Measurements from ENCODE around the gene SLC2A3.
"Not testable (repeated sequence)": the region's sequence is repeated elsewhere in the genome, so short reads cannot be mapped to it uniquely, and the experiment has no call there.

Gene SLC2A3

DNA sequence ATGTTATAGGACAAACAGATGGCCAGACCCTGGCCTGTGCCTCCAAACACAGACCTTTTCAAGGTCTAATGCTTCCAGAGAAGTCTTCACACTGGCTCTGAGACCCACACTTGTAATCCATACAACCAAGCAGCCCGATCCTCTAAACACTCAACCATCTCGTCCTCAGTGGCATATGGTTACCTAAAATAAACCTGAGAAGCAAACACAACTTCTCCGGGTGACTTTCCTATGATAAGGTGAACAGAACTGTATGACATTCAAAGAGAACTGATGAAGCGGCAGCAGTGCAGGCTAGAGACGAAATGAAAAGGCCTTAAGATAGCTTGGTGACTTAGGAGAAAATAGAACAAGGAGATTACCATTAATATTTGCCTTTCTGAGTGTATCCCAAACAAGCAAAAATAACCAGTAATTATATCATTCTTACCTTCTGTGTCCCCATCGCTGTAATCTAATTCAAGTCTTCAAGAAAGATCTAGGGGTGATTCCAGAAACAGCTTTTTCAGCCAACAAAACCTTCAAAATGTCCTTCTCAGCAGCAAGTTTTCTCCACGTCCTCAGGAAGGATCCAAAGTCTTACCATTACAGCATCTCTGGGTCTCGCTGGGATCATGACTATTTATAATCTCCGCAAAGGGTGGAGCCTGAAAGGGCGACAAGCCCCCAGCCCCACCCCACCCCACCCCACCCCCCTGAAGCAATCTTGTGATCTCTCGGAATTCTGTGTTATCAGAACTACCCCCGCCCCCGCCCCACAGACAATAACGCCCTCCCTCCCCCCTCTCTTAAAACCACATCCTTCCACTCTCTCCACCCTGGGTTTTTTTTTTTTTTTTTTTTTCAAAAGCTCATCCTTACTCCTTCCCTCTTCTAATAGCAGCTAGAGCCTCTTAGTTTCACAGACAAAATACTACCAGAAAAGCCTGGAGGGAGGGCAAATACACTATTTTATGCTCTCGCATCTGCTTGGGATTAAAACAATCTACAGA lies at the start of gene SLC2A3:
Gene SLC2A3, minus strand, starts transcription at position 598 of the 992 bp plus-strand sequence. Its CDS starts 153 bp downstream, at position 445.
- DNase-seq (ENCODE audit: low read depth, low spot score): peak; percentile 83

DNA sequence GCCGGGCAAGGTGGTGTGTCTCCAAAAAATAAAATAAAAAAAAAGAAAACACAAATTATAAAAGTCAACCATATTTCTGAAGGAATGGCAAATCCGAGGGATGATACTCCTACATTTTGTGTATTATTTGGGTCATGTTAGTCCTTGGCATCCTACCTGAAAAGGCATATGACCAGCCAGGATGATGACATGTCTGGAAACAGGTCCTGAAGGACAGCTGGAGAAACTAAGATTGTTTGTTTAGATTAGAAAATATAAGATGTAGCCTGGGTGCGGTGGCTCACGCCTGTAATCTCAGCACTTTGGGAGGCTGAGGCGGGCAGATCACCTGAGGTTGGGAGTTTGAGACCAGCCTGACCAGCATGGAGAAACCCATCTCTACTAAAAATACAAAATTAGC lies 48.9 kb upstream of the SLC2A3 start:
- DNase-seq (ENCODE audit: low read depth, low spot score): no peak

DNA sequence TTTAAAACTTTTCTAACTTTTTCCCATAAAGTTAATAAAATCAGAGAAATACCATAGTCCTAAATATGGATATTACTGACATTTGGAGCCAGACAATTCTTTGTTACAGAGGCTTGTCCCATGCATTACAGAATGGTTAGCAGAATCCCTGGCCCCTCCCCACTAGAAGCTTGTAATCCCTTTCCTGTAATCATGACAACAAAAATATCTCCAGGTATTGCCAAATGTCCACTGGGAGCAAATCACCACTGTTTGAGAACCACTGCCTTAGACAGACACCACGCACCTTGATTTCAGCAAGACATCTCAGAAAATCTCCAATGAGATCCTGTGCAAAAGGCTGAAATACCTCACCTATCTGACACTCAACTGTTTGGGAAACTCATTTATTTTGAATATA lies 47.5 kb upstream of the SLC2A3 start:
- DNase-seq (ENCODE audit: low read depth, low spot score): not testable (repeated sequence)

DNA sequence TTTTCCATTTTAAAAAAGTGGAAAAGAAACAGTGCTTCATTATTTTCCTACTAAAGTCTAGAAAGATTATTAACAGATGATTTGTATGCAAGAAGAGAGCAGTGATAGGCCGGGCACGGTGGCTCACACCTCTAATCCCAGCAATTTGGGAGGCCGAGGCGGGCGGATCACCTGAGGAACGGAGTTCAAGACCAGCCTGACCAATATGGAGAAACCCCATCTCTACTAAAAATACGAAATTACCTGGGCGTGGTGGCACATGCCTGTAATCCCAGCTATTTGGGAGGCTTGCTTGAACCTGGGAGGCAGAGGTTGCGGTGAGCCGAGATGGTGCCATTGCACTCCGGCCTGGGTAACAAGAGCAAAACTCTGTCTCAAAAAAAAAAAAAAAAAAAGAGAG lies 47.0 kb upstream of the SLC2A3 start:
- not testable (repeated sequence) for DNase-seq (ENCODE audit: low read depth, low spot score)

DNA sequence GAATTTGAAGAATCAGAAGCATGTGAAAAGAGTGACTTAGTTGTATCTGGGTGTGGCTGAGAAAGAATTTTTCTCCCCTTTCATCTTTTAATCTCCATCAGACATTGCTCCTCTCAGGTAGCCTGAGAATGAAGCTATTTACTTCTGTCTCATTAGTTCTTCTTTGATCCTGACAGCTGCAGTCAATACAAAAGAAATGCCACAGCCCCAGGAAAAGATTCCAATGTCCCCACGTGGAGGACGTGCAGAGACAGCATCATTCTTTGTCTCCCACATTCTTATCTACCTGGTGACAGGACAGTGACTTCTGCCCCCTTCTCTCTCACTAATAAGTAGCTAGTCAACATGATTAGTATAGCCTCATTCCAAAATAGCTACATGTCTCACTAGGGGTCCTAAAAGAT lies 46.3 kb upstream of the SLC2A3 start:
- not testable (repeated sequence) for DNase-seq (ENCODE audit: low read depth, low spot score)

DNA sequence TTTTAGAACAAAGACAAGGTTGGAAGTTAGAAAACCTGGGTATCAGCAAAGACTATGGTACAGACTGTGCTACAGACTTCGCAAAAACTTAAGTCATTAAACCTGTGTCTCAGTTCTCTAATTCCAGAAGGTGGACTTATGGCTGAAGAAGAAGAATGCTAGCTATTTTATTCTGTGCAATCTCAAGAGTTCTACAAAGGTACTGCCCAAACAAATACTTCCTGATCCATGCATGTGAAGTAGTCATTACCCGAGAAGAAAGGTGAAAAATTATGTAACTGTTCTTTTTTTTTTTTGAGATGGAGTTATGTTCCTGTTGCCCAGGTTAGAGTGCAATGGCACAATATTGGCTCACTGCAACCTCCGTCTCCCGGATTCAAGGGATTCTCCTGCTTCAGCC lies 45.5 kb upstream of the SLC2A3 start:
- no peak for DNase-seq (ENCODE audit: low read depth, low spot score)

DNA sequence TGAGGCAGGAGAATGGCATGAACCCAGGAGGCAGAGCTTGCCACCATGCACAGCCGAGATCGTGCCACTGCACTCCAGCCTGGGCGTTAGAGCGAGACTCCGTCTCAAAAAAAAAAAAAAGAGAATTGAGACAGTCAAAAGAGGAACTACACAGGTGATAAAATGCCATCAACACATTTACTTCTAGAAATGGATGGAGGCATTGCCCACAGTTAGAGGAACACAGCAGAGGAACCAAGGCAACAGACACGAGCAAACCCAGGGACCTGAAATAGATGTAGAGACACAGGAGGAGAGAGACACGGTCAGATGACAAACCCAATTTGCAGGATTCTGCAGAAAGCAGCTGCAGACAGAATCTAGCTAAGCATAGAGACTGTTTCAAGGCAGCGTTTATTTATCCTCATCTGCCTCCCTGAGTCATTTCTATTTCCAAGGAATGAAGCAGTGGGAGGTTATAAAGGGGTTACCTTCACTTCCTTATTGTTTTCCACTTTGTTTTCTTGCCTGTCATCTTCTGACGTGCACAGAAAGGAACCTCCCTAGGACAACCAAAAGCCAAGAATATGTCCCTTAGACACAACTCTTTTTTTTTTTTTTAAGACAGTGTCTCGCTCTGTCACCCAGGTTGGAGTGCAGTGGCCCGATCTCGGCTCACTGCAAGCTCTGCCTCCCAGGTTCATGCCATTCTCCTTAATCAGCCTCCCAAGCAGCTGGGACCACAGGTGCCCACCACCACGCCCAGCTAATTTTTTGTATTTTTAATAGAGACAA lies 41.6 kb upstream of the SLC2A3 start:
- DNase-seq (ENCODE audit: low read depth, low spot score): not testable (repeated sequence)

DNA sequence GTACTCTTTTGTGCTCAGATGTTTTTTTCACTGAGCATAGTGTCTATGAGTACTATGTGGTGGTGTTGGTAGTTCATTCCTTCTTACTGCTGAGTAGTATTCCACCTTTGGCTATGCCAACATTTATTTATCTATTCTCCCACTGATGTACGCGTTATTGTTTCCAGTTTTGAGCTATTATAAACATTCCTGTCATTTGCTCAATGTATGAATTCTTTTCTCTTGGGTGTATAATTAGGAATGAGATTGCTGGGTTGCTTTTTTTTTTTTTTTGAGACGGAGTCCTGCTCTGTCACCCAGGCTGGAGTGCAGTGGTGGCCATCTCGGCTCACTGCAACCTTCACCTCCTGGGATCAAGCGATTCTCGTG lies 37.5 kb upstream of the SLC2A3 start:
- no peak for DNase-seq (ENCODE audit: low read depth, low spot score)

DNA sequence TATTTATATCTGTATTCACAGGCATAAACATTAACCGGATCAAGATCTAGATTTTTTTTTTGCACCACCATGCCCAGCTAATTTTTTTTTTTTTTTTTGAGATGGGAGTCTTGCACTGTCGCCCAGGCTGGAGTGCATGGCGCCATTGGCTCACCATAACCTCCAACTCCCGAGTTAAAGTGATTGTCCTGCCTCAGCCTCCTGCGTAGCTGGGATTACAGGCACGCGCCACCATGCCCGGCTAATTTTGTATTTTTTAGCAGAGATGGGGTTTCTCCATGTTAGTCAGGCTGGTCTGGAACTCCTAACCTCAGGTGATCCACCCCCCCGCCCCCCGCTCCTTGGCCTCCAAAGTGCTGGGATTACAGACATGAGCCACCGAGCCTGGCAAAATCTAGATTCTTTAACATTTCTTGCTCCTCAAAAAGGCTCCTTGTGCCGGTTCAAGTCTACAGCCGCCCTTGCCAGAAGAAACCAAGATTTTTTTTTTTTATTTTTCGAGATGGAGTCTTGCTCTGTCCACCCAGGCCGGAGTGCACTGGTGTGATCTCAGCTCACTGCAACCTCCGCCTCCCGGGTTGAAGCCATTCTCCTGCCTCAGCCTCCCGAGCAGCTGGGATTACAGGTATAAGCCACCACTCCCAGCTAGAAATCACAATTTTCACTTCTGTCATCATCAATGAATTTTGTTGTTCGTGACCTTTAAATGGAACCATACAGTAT lies 36.9 kb upstream of the SLC2A3 start:
- no peak for DNase-seq (ENCODE audit: low read depth, low spot score)

DNA sequence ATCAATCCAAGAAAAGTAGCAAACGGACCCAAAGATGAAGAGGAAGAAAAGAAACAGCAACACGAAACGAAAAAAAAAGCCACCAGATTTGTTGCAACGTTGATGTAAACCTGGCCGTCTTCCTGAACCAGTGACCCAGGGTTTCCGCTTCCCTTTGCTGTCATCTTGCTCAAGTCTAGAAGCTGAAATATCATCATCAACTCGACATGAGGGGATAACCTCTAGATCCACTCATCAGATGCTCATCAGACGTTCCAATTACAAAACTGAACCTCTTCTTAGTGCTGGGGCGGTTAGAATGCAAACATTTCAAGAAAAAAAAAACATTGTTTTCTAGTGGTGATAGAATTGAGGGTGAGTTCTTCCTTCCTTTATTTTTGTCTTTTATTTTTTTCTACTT lies 36.3 kb upstream of the SLC2A3 start:
- DNase-seq (ENCODE audit: low read depth, low spot score): not testable (repeated sequence)

DNA sequence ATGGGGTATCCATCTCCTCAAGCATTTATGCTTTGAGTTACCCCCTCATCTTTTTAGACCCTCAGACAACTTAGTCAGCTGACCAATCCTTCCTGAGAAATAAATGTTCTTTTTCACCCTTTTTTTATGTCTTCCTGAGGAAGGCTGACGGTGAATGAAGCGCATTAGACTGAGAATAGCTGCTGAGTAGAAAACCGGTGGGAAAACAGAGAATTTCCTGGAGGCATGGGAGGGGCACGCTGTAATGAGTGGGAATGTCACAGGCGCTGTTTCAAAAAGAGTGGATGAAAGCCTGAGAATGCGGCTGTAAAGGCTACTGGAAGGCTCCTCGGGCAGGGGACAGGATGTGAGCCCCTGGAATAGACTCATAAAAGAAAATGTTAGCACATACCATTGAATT lies 35.8 kb upstream of the SLC2A3 start:
- DNase-seq (ENCODE audit: low read depth, low spot score): not testable (repeated sequence)

DNA sequence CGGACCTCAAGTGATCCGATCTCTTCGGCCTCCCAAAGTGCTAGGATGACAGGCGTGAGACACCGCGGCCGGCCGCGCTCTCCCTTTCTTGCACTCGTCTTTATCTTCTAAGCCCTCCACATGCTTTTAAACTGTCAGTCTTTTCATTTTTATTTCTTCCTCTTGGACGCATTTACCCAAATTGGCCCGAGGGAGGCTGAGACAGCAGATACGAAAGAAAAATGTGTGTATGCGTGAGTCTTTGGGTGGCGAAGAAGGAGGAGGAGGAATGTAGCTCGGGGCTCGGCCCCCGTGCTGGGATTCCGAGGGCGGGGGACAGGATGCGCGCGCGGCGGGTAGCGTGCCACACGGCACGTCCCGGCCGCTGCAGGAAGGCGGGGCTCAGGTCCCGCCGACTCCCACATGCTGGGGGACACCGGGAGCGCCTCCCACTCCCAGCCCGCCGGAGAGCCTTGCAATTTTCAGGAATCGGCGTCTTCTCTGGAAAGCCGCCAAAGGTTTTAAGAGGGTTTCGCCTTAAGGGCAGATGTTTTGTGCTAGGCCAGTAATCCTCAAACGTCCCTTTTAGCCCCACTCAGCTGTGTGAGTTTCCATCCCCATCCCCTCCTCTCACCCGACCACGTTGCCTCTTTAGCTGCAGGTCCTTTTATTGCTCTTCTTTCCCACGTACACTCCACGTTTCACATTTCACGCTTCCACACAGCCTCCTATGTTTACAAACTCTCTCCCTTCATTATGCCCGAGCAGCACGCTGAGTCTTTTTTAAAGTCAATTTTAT lies 34.7 kb upstream of the SLC2A3 start:
- DNase-seq (ENCODE audit: low read depth, low spot score): peak; percentile 72

DNA sequence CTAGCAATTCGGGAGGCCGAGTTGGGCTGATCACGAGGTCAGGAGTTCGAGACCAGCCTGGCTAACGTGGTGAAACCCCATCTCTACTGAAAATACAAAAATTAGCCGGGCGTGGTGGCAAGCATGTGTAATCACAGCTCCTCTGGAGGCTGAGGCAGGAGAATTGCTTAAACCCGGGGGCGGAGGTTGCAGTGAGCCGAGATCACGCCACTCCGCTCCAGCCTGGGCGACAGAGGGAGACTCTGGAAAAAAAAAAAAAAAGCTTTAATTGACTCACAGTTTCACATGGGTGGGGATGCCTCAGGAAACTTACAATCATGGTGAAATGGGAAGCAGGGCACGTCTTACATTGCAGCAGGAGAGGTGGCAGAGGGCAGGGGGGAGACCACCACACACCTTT lies 30.6 kb upstream of the SLC2A3 start:
- no peak for DNase-seq (ENCODE audit: low read depth, low spot score)

DNA sequence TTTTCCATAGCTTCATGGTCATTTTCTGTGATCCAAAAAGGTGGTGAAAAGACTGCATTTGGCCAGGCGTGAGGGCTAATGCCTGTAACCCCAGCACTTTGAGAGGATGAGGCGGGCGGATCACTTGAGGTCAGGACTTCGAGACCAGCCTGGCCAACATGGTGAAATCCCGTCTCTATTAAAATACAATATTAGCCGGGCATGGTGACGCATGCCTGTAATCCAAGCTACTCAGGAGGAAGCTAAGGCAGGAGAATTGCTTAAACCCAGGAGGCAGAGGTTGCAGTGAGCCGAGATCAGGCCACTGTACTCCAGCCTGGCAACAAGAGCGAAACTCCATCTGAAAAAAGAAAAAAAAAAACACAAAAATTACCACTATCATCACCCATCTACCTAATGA lies 28.7 kb upstream of the SLC2A3 start:
- not testable (repeated sequence) for DNase-seq (ENCODE audit: low read depth, low spot score)

DNA sequence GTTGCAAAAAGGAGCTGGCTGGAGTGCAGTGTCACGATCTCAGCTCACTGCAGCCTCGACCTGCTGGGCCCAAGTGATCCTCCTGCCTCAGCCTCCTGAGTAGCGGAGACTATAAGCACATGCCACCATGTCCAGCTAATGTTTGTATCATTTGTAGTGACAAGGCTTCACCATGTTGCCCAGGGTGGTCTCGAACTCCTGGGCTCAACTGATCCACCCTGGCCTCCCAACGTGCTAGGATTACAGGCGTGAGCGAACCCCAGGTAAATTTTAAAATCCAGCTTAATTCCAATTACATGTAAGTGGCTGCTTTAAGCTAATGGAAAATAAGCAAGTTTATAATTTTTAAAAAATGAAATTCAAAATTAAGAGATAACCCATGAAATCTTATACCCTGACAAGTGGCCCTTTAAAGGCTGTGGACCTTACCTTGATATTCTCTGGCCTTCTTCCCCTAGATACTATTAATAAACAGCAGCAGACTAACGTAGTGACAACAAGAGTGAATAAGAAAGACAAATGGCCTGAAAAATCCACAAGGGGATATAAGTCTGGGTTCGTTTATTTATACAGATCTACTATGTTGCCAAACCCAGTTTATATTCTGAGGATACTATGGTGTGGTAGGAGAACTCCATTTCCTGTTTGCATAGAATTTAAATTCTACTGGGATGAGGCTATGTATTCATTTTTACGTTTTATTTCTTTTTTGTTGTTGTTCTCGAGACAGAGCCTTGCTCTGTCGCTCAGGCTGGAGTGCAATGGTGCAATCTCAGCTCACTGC lies 25.6 kb upstream of the SLC2A3 start:
- no peak for DNase-seq (ENCODE audit: low read depth, low spot score)

DNA sequence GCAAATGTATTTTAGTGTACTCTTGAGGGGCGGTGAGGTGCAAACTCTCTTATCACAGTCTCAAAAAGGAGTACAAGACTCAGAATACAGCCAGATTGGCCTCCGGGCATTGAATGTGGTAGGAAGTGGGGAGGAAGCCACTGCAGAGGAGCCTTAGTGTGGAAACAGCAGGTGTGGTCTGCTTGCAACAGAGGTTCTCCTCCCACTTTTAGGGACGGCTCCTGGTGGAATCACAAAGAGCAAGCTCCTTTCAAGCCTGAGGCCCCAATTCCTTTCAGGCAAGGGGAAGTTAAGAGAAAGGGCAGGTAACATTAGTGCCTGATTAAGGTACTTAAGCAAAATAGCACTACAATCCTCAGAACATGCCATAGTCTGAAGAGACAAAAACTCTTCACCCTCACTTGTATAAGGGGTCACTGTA lies 23.7 kb upstream of the SLC2A3 start:
- DNase-seq (ENCODE audit: low read depth, low spot score): peak; percentile 42

DNA sequence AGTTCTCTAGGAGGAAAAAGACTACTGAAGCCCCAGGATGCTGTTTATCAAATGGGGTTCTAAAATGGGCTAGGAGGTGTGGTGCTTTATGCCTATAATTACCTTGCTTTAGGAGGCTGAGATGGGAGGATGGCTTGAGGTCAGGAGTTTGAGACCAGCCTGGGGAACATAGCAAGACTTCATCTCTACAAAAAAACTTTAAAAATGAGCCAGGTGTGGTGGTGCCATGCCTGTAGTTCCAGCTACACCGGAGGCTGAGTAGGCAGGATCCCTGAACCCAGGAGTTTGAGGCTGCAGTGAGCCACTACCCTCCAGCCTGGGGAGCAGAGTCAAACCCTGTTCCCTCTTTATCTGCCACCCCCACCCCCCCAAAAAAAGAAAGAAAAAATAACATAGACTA lies 23.3 kb upstream of the SLC2A3 start:
- DNase-seq (ENCODE audit: low read depth, low spot score): no peak

DNA sequence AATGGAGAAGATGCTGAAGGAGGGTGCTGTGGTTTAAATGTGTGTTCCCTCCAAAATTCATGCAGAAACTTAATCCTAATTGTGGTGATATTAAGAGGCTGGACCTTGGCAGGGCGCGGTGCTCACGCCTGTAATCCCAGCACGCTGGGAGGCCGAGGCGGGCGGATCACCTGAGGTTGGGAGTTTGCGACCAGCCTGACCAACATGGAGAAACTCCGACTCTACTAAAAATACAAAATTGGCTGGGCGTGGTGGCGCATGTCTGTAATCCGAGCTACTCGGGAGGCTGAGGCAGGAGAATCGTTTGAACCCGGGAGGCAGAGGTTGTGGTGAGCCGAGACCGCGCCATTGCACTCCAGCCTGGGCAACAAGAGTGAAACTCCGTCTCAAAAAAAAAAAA lies 18.9 kb upstream of the SLC2A3 start:
- not testable (repeated sequence) for DNase-seq (ENCODE audit: low read depth, low spot score)

DNA sequence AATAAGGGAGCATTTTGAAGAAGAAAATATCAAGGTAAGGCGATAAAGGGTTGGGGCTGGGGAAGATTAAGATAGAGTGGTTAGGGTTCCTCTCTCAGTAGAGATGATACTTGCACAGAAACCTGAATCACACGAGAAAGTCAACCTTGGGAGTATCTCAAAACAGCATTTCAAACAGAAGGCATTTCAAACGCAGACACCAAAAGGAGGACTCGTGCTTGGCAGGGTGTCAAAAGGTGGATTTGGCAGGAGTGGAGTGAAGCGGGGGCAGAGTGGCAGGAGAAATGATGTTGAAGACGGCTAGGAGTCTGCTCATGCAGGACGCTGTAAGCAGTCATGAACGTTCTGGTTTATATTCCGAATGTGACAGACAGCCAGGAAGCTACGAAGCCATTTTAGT lies 18.4 kb upstream of the SLC2A3 start:
- not testable (repeated sequence) for DNase-seq (ENCODE audit: low read depth, low spot score)

DNA sequence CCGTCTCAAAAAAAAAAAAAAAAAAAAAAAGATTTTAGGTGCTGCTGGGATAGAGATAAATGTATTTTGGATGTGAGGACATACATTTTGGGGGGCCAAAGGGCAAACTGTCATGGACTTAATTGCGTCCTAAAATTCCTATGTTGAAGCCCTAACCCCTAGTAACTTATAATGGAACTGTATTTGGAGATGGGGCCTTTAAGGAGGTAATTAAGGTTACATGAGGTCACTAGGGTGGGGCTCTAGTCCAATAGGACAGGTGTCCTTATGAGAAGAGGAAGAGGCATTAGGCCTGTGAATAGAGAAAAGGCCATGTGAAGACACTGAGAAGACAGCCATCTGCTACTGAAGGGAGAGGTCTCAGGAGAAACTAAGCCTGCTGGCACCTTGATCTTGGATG lies 17.9 kb upstream of the SLC2A3 start:
- not testable (repeated sequence) for DNase-seq (ENCODE audit: low read depth, low spot score)
